ENCODE results near the gene ZNF488.

ZNF488 gene

DNA sequence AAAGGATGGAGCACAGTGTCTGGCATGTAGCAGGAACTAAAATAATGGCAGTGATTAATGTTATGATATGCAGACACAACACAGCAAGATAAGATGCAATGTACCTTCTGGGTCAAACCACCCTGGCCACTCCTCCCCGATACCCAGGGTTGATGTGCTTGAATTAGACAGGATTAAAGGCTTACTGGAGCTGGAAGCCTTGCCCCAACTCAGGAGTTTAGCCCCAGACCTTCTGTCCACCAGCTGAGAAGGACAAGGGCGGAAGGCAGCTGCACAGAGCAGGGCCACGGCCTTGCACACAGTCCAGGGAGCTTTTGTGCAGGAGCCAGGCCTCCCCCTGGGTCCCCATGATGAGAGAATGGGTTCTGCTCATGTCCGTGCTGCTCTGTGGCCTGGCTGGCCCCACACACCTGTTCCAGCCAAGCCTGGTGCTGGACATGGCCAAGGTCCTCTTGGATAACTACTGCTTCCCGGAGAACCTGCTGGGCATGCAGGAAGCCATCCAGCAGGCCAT, 35.9 kb downstream of the ZNF488 start, which contains the start of gene RBP3:
Gene RBP3 (plus strand): TSS at position 226 of the 514 bp plus-strand sequence. CDS start 122 bp downstream, at position 348.
- no peak for DNase-seq

DNA sequence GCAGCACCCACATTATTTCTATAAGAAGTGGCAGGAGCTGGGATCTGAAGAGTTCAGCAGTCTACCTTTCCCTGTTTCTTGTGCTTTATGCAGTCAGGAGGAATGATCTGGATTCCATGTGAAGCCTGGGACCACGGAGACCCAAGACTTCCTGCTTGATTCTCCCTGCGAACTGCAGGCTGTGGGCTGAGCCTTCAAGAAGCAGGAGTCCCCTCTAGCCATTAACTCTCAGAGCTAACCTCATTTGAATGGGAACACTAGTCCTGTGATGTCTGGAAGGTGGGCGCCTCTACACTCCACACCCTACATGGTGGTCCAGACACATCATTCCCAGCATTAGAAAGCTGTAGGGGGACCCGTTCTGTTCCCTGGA, 36.8 kb downstream of the ZNF488 start:
- no peak for DNase-seq

DNA sequence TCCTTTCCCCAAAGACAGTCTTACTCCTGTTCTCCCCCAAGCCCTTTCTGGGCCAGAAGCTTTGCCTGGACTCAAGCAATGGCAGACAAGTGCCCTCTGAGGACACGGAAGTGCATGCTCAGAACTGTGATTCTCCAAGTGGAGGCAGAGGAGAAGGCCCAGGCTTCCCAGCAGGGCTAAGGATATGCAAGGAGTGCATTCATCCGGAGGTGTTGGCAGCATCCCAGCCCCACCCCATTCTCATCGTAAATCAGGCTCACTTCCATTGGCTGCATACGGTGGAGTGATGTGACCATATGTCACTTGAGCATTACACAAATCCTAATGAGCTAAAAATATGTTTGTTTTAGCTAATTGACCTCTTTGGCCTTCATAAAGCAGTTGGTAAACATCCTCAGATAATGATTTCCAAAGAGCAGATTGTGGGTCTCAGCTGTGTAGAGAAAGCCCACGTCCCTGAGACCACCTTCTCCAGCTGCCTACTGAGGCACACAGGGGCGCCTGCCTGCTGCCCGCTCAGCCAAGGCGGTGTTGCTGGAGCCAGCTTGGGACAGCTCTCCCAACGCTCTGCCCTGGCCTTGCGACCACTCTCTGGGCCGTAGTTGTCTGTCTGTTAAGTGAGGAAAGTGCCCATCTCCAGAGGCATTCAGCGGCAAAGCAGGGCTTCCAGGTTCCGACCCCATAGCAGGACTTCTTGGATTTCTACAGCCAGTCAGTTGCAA, 37.4 kb downstream of the ZNF488 start:
- DNase-seq: no peak

DNA sequence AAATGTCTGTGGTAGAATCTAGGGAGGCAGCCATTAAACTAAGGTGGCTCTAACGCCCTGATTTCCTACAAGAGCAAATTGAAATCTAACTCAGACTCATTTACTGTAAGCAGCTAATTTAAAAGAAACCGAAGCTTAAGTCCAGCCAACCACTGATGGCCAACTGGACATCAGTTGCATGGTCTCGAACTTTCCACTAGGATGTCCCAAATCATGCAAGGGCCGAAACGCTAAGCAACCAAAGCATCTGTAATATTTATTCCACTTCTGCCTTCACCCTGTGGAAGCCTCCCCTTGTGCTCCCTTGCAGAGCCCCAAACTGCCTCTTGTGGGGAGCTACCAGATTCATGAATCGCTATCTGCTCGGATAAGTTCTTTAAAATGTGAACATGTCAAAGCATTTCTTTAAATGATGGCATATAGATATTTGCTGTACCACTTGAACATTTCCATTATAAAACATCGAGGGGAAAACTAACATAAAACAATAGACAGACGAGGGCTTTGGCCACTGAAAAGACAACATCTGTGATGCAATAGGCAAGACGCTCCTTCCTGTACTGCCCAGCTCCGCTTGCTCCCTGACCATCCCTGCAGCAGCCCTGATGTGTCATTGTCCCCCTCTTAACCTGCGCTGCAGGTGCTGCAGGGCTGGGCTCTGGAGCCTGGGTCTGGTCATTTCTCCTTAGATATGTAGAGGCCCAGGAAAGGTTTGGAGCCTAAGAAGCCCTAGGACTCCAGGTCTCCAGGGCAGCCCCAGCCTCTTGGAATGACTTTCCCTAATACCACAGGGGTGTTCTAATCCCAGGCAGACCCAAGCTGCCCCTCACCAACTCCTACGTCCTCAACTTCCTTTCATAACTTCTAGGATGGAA, 38.9 kb downstream of the ZNF488 start:
- no peak for DNase-seq

DNA sequence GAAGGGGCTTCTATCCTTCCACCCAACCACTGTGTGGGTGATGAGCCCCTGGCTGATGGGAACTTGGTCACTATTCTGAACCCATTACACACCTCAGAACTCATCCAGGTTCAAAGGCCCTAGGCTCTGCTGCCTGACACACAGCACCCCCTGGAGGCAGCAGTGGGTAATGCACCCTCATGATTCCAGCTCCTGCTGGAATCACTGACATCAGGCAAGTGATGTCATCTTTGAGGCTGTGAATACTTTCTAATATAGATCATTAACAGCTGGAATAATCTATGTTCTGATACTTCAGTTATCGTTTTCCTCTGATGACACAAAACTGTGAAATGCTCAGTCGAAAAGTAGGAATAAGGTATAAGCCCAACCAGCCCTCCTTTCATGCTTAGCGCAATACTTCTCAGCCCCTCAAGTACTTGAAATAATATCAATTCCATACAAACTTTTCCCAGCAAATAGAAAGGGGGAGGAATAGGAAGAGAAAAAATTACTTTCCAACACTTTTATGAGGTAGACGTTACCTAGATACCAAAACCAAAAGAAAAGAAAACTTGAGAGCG, 43.4 kb downstream of the ZNF488 start:
- DNase-seq: peak; percentile 74

DNA sequence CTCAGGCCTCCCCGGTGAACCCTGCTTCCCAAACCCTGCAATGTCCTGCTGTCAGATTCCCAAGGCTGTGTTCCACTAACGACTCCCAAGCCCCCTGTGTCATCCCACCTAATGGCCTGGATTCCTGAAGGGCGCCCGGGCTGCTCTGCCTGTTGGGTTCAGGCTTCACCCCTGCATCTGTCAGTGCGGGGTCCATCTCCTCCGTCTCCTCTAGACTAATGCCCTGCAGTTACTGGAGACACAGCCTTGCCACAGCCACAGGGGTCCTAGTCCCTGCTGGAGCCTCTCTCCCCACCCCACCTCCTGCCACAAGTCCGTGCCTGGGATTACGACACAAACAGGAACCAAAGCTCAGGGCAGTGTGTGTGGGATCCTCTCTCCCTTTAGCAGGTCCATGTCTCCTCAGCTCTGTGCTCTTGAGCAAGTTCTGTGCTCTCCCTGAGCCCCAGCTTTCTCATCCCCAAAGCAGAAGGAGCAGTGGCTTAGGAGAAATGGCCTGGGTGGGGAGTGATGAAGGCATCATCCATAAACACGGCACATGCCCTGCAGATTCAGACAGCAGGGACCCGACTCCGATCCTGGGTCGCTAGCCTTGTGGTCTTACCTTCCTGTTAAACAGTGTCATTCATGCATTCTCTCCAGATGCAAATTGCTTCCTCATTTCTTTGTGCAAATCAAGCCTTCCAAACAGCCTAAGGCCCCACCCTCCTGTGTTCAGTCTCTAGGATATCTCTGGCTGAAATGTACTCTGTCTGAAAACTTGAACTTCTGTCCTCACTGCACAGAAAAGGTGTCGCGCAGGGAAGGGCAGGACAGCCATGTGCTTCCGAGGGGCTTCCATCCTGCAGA, 44.1 kb downstream of the ZNF488 start:
- DNase-seq: no peak

DNA sequence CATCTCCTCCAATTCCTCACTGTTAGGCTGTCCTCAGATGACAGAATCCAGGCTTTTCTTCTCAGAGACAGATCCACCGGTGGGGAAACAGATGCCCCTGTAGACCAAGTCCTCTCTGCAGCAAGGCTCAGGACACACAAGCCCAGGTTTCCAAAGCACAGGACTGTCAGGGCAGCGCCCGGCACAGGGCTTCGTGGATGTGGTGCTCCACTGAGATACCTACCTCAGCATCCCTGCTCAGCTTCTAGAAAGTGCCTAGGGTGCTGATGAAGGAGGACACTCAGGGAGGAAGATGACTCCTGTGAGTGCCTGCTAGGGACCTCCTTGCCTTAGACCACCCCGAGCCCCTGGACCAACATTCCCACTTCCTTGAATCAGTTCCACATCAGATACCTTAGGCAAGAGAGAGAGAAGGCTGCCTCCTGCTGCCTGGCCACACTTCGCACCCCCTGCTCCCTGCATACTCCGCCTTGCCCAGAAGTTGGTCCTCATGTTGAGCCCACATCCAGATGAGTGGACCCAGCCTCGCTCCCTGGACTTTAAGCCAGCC, 44.8 kb downstream of the ZNF488 start:
- no peak for DNase-seq

DNA sequence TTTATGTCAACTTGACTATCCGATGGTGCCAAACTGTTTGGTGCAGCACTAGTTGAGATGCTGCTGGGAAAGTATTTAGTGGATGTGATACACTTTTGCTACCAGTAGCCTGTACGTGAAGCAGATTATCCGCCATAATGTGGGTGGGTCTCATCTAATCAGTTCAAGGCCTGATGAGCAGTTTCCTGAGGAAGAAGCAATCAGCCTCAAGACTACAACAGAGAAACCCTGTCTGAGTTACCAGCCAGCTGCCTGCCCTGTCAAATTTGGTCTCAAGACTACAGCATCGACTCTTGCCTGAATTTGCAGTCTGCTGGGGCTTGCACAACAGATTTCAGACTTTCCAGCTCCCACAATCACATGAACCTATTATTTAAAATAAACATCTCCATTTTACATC, 46.8 kb downstream of the ZNF488 start:
- no peak for DNase-seq

DNA sequence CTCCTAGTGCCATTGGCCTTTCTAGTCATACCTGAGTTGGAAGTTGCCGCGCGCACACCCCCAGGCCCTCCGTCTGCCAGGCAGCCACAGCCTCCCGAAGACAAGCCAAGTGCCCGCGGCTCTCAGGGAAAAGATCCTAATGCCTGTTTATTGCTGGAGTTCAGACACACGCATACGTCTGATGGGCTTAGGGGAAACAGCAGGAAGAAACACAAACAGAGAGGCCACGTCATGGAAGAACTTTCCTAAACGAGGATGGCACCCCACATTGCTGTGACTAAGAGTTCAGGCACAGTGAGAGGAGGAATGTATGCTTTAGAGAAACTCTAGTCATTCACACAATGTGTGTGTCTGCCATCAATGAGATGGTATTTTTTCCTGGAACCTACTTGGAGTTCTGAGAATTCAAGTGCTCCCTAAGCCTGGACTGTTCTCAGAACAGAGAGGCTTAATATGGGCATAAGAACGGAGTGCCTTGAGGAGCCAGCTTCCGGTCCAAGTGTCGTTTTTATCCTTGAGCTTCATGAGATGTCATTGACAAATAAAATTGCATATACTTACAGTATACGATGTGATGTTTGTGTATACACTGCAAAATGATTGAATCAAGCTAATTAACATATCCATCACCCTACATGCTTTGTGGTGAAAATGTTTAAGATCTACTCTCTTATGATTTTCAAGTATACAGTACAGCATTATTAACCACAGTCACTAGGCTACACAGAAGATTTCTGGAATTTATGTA, 47.5 kb downstream of the ZNF488 start:
- DNase-seq: no peak

DNA sequence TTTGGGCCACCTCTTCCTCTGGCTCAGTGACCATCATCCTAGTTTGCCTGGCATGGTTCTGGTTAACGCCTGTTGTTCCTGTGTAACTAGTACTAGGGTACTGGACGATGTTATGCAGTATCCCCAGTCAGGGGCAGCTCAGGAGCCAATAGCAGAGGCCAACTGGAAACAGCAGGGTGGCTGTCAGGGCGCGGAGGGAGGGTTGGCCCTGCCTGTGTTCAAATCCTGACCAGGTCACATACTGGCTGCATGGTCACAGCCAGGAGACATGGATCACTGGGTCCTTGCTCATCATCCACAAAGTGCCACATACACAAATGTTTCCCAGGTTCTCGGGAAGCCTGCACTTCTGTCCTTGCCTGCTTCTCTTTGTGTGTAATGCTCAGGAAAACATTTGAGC, 48.2 kb downstream of the ZNF488 start:
- no peak for DNase-seq

DNA sequence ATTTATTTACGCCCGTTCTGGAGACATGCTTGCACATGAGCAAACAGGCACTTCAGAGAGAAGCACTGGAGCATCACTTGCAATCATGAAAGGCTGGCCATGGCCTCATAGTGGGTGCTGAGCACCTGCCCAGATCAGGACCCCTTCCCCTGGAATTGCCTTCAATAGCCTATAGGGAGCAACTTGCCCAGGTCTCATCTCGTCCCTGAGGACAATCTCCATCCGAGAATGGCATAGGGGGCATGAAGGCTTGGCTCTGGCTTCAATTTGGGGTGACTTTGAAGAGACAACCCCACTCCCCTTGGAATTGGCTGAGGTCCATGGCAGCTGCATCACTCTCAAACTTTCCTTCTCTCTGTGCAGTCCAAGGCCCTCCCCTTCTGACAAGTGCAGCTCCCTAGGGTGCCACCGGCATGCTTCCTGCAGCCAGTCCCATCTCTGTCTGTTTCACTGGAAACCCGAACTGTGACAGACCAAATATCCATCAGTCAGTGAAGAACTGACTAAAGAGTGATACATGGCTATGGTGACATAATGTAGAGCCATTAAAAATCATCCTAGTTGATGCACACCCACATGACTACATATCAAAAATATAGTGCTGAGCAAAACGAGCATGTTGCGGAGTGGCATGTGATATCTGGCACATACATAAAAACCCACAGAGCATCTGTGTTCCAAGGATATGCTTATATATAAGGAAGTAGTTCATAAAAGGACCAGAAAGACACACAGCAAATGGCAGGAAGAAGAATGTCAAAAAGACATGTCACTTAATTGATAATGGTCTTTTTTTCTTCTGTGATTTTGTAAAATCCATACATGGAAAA, 49.4 kb downstream of the ZNF488 start:
- no peak for DNase-seq

DNA sequence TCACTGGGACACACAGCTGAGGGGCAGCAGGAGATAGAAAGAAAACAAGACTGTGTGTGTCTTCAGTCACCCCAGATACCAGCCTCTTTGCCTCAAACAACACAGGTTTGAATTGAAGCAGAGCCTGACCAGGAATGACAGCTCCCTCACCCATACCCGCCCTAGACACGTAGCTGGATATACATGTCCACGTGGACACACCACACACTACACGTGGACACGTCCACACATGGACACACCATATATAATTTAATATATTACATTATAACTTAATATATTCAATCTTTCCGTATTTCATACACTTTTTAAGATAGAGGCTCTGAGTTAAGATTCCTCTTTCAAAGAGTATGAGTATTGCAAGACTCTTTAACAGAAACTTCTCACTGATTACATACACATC, 50.6 kb downstream of the ZNF488 start:
- no peak for DNase-seq

DNA sequence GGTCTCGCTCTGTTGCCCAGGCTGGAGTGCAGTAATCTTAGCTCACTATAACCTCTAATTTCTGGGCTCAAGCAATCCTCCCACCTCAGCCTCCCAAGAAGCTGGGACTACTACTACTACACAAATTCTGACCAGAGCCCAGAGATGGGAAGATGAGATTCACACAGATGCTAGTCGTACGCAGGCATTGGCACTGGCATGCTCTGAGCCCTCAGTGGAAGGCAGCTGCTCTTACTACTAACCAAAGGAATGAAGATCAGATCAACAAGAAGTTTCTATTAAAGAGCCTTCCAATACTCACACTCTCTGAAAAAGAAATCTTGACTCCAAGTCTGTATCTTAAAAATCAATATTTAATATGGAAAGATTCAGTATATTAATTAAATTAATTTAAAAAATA, 51.1 kb downstream of the ZNF488 start:
- DNase-seq: no peak

DNA sequence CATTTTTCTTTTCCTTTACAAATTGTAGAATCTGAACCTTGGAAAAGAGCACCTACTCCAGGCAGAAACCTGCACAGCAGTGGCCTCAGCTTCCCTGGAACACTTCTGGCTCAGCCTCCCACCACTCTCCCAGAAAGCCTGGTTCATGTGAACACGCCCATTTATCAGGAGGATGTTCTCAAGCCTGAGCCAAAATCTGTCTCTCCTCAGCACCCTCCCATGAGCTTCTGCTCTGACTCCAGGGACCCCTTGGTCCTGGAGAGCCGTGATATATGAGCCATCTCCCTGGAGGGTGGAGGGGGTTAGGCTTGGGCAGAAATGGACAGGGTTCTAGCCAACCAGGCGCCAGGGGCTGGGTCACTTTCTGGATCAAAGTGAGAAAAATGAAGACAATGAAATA, 51.7 kb downstream of the ZNF488 start:
- DNase-seq: no peak

DNA sequence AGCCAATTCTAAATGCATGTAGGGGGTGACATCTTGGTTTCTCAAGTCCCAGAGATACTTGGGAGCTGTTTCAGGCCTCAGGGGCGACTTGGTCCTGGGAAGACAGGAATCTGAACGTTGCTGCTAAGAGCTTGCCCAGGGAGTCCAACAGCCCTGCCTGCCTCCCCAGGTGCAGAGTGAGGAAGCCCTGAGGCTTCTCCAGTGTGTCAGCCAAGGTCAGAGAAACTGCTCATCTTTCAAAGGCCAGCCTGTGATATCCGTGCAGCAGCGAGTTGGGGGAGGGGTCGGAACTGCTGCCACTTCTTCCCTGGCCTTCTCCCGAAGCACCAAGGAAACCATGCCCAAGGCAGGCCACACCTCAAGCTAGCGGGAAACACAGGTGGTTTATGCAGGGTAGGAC, 52.1 kb downstream of the ZNF488 start:
- DNase-seq: no peak

DNA sequence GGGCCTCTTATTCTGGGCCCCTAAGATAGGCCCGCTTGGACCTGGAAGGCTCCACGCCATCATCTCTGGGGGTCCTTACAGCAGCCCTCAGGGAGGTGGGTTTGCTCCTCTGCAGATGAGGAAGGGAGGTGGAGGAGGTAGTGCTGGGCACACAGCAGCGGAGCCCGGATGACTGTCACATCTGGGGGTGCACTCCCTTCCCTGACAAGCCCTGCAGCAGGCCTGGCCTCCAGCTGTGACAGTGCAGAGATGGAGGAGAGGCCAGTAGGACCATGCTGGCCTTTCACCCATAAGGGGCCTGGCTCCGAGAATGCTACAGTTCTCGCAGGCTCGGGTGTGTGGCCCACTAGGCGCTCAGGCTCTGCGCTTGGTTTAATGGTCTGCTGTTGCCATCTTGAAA, 52.6 kb downstream of the ZNF488 start:
- no peak for DNase-seq

DNA sequence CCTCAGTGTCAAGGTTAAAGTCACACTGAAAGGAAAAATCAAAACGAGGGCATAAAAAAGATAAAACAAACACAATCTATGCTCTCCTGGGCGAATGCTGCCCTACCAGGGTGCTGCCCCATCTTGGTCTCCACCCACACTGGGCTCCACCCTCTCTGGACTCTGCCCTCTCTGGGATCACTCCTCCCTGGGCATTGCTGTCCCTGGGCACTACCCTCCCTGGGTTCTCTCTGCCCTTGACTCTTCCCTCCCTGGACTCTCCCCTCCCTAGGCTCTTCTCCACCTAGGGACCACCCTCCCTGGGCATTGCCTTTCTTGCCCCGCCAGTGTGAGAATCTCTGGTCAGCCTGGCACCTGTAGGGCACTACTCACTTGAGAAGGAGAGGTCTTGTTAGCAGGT, 53.3 kb downstream of the ZNF488 start:
- DNase-seq: no peak

DNA sequence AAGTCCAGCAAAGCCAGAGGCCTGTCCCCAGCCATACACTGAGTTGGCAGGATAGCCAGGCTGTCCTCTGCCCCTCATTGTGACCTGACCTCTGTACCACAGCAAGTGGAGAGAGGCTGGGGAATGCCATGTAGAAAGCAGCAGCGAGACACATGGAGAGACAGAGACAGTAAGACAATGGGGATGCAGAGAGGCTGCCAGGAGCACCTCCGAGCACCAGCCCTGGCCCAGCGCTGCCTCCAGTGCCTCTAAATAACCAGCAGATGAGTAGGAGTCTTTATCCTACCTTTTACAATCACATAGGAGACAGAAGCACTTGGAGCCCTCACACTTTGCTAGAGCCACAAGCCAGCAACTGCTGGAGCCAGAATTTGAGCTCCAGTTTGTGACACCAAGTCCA, 53.7 kb downstream of the ZNF488 start:
- DNase-seq: no peak

DNA sequence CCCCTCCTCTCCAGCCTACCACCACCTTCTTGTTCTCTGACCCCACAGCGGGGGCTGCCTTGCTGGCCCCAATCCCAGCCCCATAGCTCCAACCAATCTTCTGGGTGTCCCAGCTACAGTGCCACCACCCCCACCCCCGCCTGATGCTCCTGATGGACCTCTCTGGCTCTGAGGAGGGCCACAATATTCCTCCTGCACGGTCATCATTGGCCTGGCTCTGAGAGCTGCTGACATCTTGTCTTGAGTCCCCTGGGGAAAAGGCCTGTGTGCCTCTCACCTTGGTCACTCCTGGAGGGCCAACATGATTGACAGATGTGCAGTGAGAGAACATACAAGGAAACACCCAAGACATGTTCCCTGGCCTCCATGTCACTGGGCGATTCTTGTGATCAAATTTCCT, 54.2 kb downstream of the ZNF488 start:
- no peak for DNase-seq

DNA sequence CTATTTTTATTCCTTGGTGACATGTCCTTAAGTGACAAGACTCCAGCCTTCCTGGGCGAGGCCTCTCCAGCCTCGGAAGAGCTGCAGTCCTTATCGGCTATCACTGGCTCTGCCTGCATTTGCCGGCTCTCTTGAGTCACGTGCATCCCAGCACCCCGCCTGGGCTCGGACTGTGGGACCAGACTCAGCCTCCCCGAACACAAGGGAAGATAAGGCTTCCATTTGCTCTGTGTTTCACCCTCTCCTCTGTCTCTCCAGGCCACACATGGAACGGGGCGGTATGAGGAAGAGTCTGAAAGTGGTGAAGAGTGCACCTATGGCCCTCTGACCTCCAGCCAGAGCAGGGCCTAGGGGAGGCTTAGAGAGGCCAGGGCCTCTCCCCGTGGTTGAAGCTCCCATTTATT, 57.2 kb downstream of the ZNF488 start:
- no peak for DNase-seq
